ENCODE measurements around the gene CCR5AS.

CCR5AS gene

GRCh38 chr3:46350262-46350565 is 56.7 kb downstream of the CCR5AS start (continued):
- no peak for TF ChIP-seq ZNF462 (CRISPR knock-in tag; IDR thresholded peaks at IDR 0.05)
- no peak for TF ChIP-seq CREB1 (CRISPR knock-in tag; IDR thresholded peaks at IDR 0.05; ENCODE audit: low read depth)
- no peak for TF ChIP-seq EZH2phosphoT487 (IDR thresholded peaks at IDR 0.05; ENCODE audit: unreplicated experiment)
- TF ChIP-seq STAT1 (IDR thresholded peaks at IDR 0.05; ENCODE audit: unreplicated experiment) = no peak
- TF ChIP-seq POLR2AphosphoS5 (IDR thresholded peaks at IDR 0.05; ENCODE audit: low read depth) = no peak
- no peak for TF ChIP-seq EZH2 (IDR thresholded peaks at IDR 0.05; ENCODE audit: low read depth, unreplicated experiment)
- no peak for TF ChIP-seq REST (IDR thresholded peaks at IDR 0.05; ENCODE audit: unreplicated experiment)
- no peak for TF ChIP-seq JUNB (IDR thresholded peaks at IDR 0.05; ENCODE audit: unreplicated experiment)

All from GM23338 (cell line).